Spleen (tissue), 7 donors: Measurements from ENCODE around the gene NABP1.

Experiments
- POLR2A ChIP-seq, 3 donors: fragments of 450-650 bp; IDR thresholded peaks; one replicate each; pipeline ENCODE4 v1.5.1; 2017; ENCODE audit warnings: antibody characterized with exemption in 3 of 3, mild to moderate bottlenecking in 1 of 3
- TF ChIP-seq, protein P1 (sequence below), 11 experiments: fragments of 200-600 bp in 7 of 11; fragments of 450-650 bp in 4 of 11; sonication (generic) in 4 of 11; IDR thresholded peaks in 8 of 11; conservative IDR thresholded peaks in 3 of 11; 1 replicate in 7 of 11; 2 replicates in 4 of 11; pipeline versions ENCODE4 v1.4.0 to v1.8.0; 2016 to 2021; ENCODE audit warnings: antibody characterized with exemption in 11 of 11, inconsistent platforms in 4 of 11, mild to moderate bottlenecking in 1 of 11
- donor health status: DM: no; HTN: no; CAD: no; lungs with moderate emphysema.
- donor health status: DM: no; HTN: no; CAD: no.
- donor health status: DM: no; HTN: no; CAD: no.

DNA sequence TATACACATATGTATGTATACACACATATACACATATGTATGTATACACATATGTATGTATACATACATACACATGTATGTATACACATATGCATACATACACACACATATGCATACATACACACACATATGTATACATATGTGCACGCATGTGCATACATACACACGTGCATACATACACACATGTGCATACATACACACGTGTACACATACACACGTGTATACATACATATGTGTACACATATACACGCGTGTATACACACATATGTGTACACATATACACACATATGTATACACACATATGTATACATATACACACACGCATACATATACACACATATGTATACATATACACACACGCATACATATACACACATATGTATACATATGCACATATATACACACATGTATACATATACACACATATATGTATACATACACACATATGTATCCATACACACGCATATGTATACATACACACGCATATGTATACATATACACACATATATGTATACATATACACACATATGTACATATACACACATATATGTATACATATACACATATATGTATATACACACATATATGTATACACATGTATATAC, 21.5 kb downstream of the NABP1 start:
- TF ChIP-seq, protein P1, sequence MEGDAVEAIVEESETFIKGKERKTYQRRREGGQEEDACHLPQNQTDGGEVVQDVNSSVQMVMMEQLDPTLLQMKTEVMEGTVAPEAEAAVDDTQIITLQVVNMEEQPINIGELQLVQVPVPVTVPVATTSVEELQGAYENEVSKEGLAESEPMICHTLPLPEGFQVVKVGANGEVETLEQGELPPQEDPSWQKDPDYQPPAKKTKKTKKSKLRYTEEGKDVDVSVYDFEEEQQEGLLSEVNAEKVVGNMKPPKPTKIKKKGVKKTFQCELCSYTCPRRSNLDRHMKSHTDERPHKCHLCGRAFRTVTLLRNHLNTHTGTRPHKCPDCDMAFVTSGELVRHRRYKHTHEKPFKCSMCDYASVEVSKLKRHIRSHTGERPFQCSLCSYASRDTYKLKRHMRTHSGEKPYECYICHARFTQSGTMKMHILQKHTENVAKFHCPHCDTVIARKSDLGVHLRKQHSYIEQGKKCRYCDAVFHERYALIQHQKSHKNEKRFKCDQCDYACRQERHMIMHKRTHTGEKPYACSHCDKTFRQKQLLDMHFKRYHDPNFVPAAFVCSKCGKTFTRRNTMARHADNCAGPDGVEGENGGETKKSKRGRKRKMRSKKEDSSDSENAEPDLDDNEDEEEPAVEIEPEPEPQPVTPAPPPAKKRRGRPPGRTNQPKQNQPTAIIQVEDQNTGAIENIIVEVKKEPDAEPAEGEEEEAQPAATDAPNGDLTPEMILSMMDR (IDR thresholded peaks at IDR 0.05 in 8 of 11, conservative IDR thresholded peaks at IDR 0.05 in 3 of 11) = no peak
- no peak for TF ChIP-seq POLR2A (IDR thresholded peaks at IDR 0.05)
